Thyroid gland (tissue), 4 donors: ENCODE data around the gene FAM114A2. TPM values are rescaled to one million over a fixed set of nuclear protein-coding genes. Genes with fewer than 3 reads are reported as not detected.
A peak's percentile ranks its signal among the peaks of the same experiment; 100 is the strongest.

Source experiments
- DNase-seq, 2 donors: peaks; one replicate each; pipeline ENCODE4 v3.0.0-alpha.2; 2019
- H3K27ac ChIP-seq, 3 donors: fragments of 200-600 bp; sonication (generic); 1 replicate in 2 of 3; 2 replicates in 1 of 3; pipeline ENCODE4 v1.5.1; 2016 to 2019; ENCODE audit warnings: mild to moderate bottlenecking in 1 of 3, moderate library complexity in 1 of 3
- H3K27me3 ChIP-seq: fragments of 200-600 bp; sonication (generic); one replicate; pipeline ENCODE4 v1.5.1; 2019
- H3K36me3 ChIP-seq, 2 donors: fragments of 200-600 bp; sonication (generic); one replicate each; pipeline ENCODE4 v1.5.1; 2016 to 2019
- H3K4me1 ChIP-seq, 2 donors: fragments of 200-600 bp; sonication (generic); one replicate each; pipeline ENCODE4 v1.5.1; 2017 to 2019
- H3K4me3 ChIP-seq, 3 donors: fragments of 200-600 bp; sonication (generic); replicated peaks in 1 of 3; 1 replicate in 2 of 3; 2 replicates in 1 of 3; pipeline ENCODE4 v1.5.1; 2016; ENCODE audit warnings: mild to moderate bottlenecking in 1 of 3
- H3K9me3 ChIP-seq: fragments of 200-600 bp; sonication (generic); one replicate; pipeline ENCODE4 v1.5.1; 2017
- POLR2A ChIP-seq, 2 donors: fragments of 450-650 bp; IDR thresholded peaks; one replicate each; pipeline ENCODE4 v1.6.1; 2017; ENCODE audit warnings: antibody characterized with exemption in 2 of 2, mild to moderate bottlenecking in 2 of 2, moderate library complexity in 1 of 2
- WGBS, 2 donors: methylation state at CpG; one replicate each; pipeline ENCODE4 v1.1.5; 2017; 5-methylcytosine and 5-hydroxymethylcytosine counted together
- intact Hi-C: fragments of 100-400 bp; cut with DNase I; formaldehyde crosslinking; loops from one replicate; pipeline ENCODE4 v1.15.1; 2023
- total RNA-seq, 4 donors: library from RNA; depleted of rRNA; stranded (reverse); fragments of >200 nt; gene quantifications; one replicate each; pipeline ENCODE4 v1.2.3, GENCODE V29; 2016
- TF ChIP-seq, protein P1 (sequence below), 6 experiments: fragments of 200-600 bp in 3 of 6; fragments of 450-650 bp in 3 of 6; sonication (generic) in 3 of 6; IDR thresholded peaks; one replicate each; pipeline ENCODE4 v1.5.1; 2016 to 2019; ENCODE audit warnings: antibody characterized with exemption in 6 of 6, mild to moderate bottlenecking in 2 of 6, inconsistent platforms in 1 of 6, moderate library complexity in 1 of 6

FAM114A2 gene
- total RNA-seq, 4 donors from 2014 or later: 21.1 to 28.9 (median 23.3) TPM

DNA sequence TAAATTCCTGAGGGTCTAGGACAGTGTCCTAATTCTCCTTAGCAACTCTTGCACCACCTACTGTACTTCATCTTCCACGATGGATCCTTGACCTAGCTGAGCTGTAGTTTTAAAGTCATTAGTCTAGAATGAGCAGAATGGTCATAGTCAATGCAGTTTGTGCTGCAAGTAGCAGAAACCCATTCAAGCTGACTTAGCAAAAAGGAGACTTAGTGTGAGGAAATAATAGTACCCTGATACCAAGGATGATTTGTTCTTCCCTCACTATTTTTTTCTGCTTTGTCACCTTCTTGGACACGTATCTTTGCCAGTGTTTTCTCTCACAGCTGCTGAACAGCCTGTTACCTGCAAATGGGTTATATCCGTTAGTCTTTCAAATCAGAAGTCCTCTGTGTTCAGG is 5.4 kb upstream of the FAM114A2 start:
- H3K4me3 ChIP-seq: no peak overlapping the region
- peaks cover 8% of the 10 kb centered on the region in 2 donors for H3K4me1 ChIP-seq
- no peaks in the 10 kb centered on the region for H3K36me3 ChIP-seq
- H3K9me3 ChIP-seq: no peaks in the 10 kb centered on the region
- no peak for DNase-seq
- intact Hi-C loops: no loop called here
- TF ChIP-seq POLR2A (IDR thresholded peaks at IDR 0.05): no peak
- TF ChIP-seq, protein P1, sequence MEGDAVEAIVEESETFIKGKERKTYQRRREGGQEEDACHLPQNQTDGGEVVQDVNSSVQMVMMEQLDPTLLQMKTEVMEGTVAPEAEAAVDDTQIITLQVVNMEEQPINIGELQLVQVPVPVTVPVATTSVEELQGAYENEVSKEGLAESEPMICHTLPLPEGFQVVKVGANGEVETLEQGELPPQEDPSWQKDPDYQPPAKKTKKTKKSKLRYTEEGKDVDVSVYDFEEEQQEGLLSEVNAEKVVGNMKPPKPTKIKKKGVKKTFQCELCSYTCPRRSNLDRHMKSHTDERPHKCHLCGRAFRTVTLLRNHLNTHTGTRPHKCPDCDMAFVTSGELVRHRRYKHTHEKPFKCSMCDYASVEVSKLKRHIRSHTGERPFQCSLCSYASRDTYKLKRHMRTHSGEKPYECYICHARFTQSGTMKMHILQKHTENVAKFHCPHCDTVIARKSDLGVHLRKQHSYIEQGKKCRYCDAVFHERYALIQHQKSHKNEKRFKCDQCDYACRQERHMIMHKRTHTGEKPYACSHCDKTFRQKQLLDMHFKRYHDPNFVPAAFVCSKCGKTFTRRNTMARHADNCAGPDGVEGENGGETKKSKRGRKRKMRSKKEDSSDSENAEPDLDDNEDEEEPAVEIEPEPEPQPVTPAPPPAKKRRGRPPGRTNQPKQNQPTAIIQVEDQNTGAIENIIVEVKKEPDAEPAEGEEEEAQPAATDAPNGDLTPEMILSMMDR (IDR thresholded peaks at IDR 0.05): no peak
- no peaks in the 10 kb centered on the region for H3K27me3 ChIP-seq
- 85 to 93% methylated on average over 3 of the region's 3 CpGs for WGBS, 2 donors
- H3K27ac ChIP-seq: no peak overlapping the region

- no peak for DNase-seq
- Histone ChIP-seq H3K36me3 (no peaks in the 10 kb centered on the region), H3K27ac (peak overlapping the region in 1 of 3 donors; percentile 31), H3K9me3 (no peaks in the 10 kb centered on the region), H3K27me3 (no peaks in the 10 kb centered on the region), H3K4me1 (peaks cover 11 to 12% of the 10 kb centered on the region in 2 donors), H3K4me3 (no peak overlapping the region)
- WGBS, 2 donors: 47 to 65% methylated on average over 2 of the region's 2 CpGs
- intact Hi-C loops: no loop called here
- TF ChIP-seq, protein P1 (IDR thresholded peaks at IDR 0.05): no peak
- TF ChIP-seq POLR2A (IDR thresholded peaks at IDR 0.05): no peak
These were observed 4.1 kb upstream of the FAM114A2 start for GRCh38 chr5:154042766-154043165.

- no peaks in the 10 kb centered on the region for H3K9me3 ChIP-seq
- peaks cover 15 to 16% of the 10 kb centered on the region in 2 donors for H3K4me1 ChIP-seq
- TF ChIP-seq, protein P1 (IDR thresholded peaks at IDR 0.05): no peak
- no peak for TF ChIP-seq POLR2A (IDR thresholded peaks at IDR 0.05)
- H3K27ac ChIP-seq: peak overlapping the region in 2 of 3 donors; percentile 71 to 89
- H3K4me3 ChIP-seq: peak overlapping the region; percentile 64 to 96 (median 75)
- no peaks in the 10 kb centered on the region for H3K27me3 ChIP-seq
- no peak for DNase-seq
- 47 to 57% methylated on average over 1 of the region's 1 CpG for WGBS, 2 donors
- intact Hi-C loops: no loop called here
- no peaks in the 10 kb centered on the region for H3K36me3 ChIP-seq
These were observed 734 bp upstream of the FAM114A2 start for GRCh38 chr5:154039458-154039829.

GRCh38 chr5:154038261-154038706 is 426 bp downstream of the FAM114A2 start:
- TF ChIP-seq, protein P1 (IDR thresholded peaks at IDR 0.05): no peak
- TF ChIP-seq POLR2A (IDR thresholded peaks at IDR 0.05): no peak
- intact Hi-C loops: no loop called here
- DNase-seq: peak; percentile 4 to 15
- Histone ChIP-seq H3K4me3 (peak overlapping the region; percentile 64 to 96 (median 75)), H3K27ac (peak overlapping the region; percentile 71 to 89 (median 72)), H3K4me1 (peaks cover 15 to 16% of the 10 kb centered on the region in 2 donors), H3K36me3 (no peaks in the 10 kb centered on the region), H3K9me3 (no peaks in the 10 kb centered on the region), H3K27me3 (no peaks in the 10 kb centered on the region)
- WGBS, 2 donors: 1 to 2% methylated on average over 22 of the region's 22 CpGs

- no peaks in the 10 kb centered on the region for H3K9me3 ChIP-seq
- WGBS, 2 donors: 93 to 94% methylated on average over 3 of the region's 3 CpGs
- TF ChIP-seq, protein P1 (IDR thresholded peaks at IDR 0.05): no peak
- H3K27ac ChIP-seq: no peak overlapping the region
- DNase-seq: no peak
- H3K4me1 ChIP-seq: peaks cover 12% of the 10 kb centered on the region in 2 donors
- H3K4me3 ChIP-seq: no peak overlapping the region
- no peaks in the 10 kb centered on the region for H3K27me3 ChIP-seq
- intact Hi-C loops: no loop called here
- no peaks in the 10 kb centered on the region for H3K36me3 ChIP-seq
These were observed 3.8 kb downstream of the FAM114A2 start for GRCh38 chr5:154034944-154035343.
